ENCODE data around the gene SNAP25.

The SNAP25 gene

GRCh38 chr20:10216146-10216791, 2.4 kb upstream of the SNAP25 start:
- Histone ChIP-seq H3K27me3 (ENCODE audit: control insufficient read depth, insufficient read depth, low read length) (peaks cover 39% of the 10 kb centered on the region), H3K36me3 (ENCODE audit: control insufficient read depth, insufficient read depth, low read length) (no peaks in the 10 kb centered on the region), H3K4me1 (ENCODE audit: control insufficient read depth, insufficient read depth, low read length) (peaks cover 11% of the 10 kb centered on the region), H3K4me3 (ENCODE audit: low read depth, low read length) (no peak overlapping the region; the same call in 1 of the 2 replicates), H3K9ac (ENCODE audit: low read depth, low read length) (no peak overlapping the region), H3K9me3 (ENCODE audit: control insufficient read depth, insufficient read depth, low read length) (no peaks in the 10 kb centered on the region), H3K27ac (ENCODE audit: low read depth, low read length) (no peak overlapping the region)

- Histone ChIP-seq H3K9ac (ENCODE audit: low read depth, low read length) (peak overlapping the region; percentile 52), H3K27me3 (ENCODE audit: control insufficient read depth, insufficient read depth, low read length) (peaks cover 39% of the 10 kb centered on the region), H3K4me3 (ENCODE audit: low read depth, low read length) (peak overlapping the region; percentile 68), H3K27ac (ENCODE audit: low read depth, low read length) (peak overlapping the region; percentile 21), H3K36me3 (ENCODE audit: control insufficient read depth, insufficient read depth, low read length) (no peaks in the 10 kb centered on the region), H3K4me1 (ENCODE audit: control insufficient read depth, insufficient read depth, low read length) (peaks cover 11% of the 10 kb centered on the region), H3K9me3 (ENCODE audit: control insufficient read depth, insufficient read depth, low read length) (no peaks in the 10 kb centered on the region)
These were observed 764 bp upstream of the SNAP25 start for GRCh38 chr20:10217721-10218410.

GRCh38 chr20:10219452-10219791, 792 bp downstream of the SNAP25 start:
- Histone ChIP-seq H3K9ac (ENCODE audit: low read depth, low read length) (no peak overlapping the region), H3K9me3 (ENCODE audit: control insufficient read depth, insufficient read depth, low read length) (no peaks in the 10 kb centered on the region), H3K36me3 (ENCODE audit: control insufficient read depth, insufficient read depth, low read length) (no peaks in the 10 kb centered on the region), H3K27ac (ENCODE audit: low read depth, low read length) (no peak overlapping the region), H3K27me3 (ENCODE audit: control insufficient read depth, insufficient read depth, low read length) (peaks cover 39% of the 10 kb centered on the region), H3K4me3 (ENCODE audit: low read depth, low read length) (peak overlapping the region; percentile 86), H3K4me1 (ENCODE audit: control insufficient read depth, insufficient read depth, low read length) (peaks cover 11% of the 10 kb centered on the region)

- no peak overlapping the region for H3K27ac ChIP-seq (ENCODE audit: low read depth, low read length)
These were observed 1.5 kb downstream of the SNAP25 start for GRCh38 chr20:10219993-10220750.

GRCh38 chr20:10221021-10221420, 2.4 kb downstream of the SNAP25 start:
- Histone ChIP-seq H3K4me3 (ENCODE audit: low read depth, low read length) (no peak overlapping the region), H3K27me3 (ENCODE audit: control insufficient read depth, insufficient read depth, low read length) (peaks cover 31% of the 10 kb centered on the region), H3K9me3 (ENCODE audit: control insufficient read depth, insufficient read depth, low read length) (no peaks in the 10 kb centered on the region), H3K27ac (ENCODE audit: low read depth, low read length) (no peak overlapping the region), H3K4me1 (ENCODE audit: control insufficient read depth, insufficient read depth, low read length) (peaks cover 18% of the 10 kb centered on the region), H3K9ac (ENCODE audit: low read depth, low read length) (no peak overlapping the region), H3K36me3 (ENCODE audit: control insufficient read depth, insufficient read depth, low read length) (no peaks in the 10 kb centered on the region)

More at GRCh38 chr20:10219993-10220750, 1.5 kb downstream of the SNAP25 start:
- Histone ChIP-seq H3K9me3 (ENCODE audit: control insufficient read depth, insufficient read depth, low read length) (no peaks in the 10 kb centered on the region), H3K9ac (ENCODE audit: low read depth, low read length) (no peak overlapping the region), H3K4me1 (ENCODE audit: control insufficient read depth, insufficient read depth, low read length) (peaks cover 14% of the 10 kb centered on the region), H3K36me3 (ENCODE audit: control insufficient read depth, insufficient read depth, low read length) (no peaks in the 10 kb centered on the region), H3K27me3 (ENCODE audit: control insufficient read depth, insufficient read depth, low read length) (peaks cover 39% of the 10 kb centered on the region), H3K4me3 (ENCODE audit: low read depth, low read length) (no peak overlapping the region)

GRCh38 chr20:10225439-10226060, 6.9 kb downstream of the SNAP25 start:
- Histone ChIP-seq H3K27ac (ENCODE audit: low read depth, low read length) (no peak overlapping the region), H3K36me3 (ENCODE audit: control insufficient read depth, insufficient read depth, low read length) (no peaks in the 10 kb centered on the region), H3K4me3 (ENCODE audit: low read depth, low read length) (no peak overlapping the region), H3K9ac (ENCODE audit: low read depth, low read length) (no peak overlapping the region), H3K27me3 (ENCODE audit: control insufficient read depth, insufficient read depth, low read length) (peaks cover 1% of the 10 kb centered on the region; the same call in 1 of the 2 replicates), H3K9me3 (ENCODE audit: control insufficient read depth, insufficient read depth, low read length) (no peaks in the 10 kb centered on the region), H3K4me1 (ENCODE audit: control insufficient read depth, insufficient read depth, low read length) (peaks cover 22% of the 10 kb centered on the region)

- H3K4me3 ChIP-seq (ENCODE audit: low read depth, low read length) = no peak overlapping the region
- no peaks in the 10 kb centered on the region for H3K27me3 ChIP-seq (ENCODE audit: control insufficient read depth, insufficient read depth, low read length)
- H3K27ac ChIP-seq (ENCODE audit: low read depth, low read length) = no peak overlapping the region
- no peaks in the 10 kb centered on the region for H3K9me3 ChIP-seq (ENCODE audit: control insufficient read depth, insufficient read depth, low read length)
- H3K9ac ChIP-seq (ENCODE audit: low read depth, low read length) = no peak overlapping the region
- H3K4me1 ChIP-seq (ENCODE audit: control insufficient read depth, insufficient read depth, low read length) = peaks cover 22% of the 10 kb centered on the region
- H3K36me3 ChIP-seq (ENCODE audit: control insufficient read depth, insufficient read depth, low read length) = no peaks in the 10 kb centered on the region
These were observed 9.7 kb downstream of the SNAP25 start for GRCh38 chr20:10228330-10228729.

GRCh38 chr20:10231290-10231689, 12.7 kb downstream of the SNAP25 start:
- Histone ChIP-seq H3K9me3 (ENCODE audit: control insufficient read depth, insufficient read depth, low read length) (no peaks in the 10 kb centered on the region), H3K36me3 (ENCODE audit: control insufficient read depth, insufficient read depth, low read length) (no peaks in the 10 kb centered on the region), H3K9ac (ENCODE audit: low read depth, low read length) (no peak overlapping the region), H3K4me1 (ENCODE audit: control insufficient read depth, insufficient read depth, low read length) (peaks cover 13% of the 10 kb centered on the region), H3K4me3 (ENCODE audit: low read depth, low read length) (no peak overlapping the region), H3K27me3 (ENCODE audit: control insufficient read depth, insufficient read depth, low read length) (no peaks in the 10 kb centered on the region), H3K27ac (ENCODE audit: low read depth, low read length) (no peak overlapping the region)

- Histone ChIP-seq H3K4me3 (ENCODE audit: low read depth, low read length) (no peak overlapping the region), H3K27me3 (ENCODE audit: control insufficient read depth, insufficient read depth, low read length) (no peaks in the 10 kb centered on the region), H3K36me3 (ENCODE audit: control insufficient read depth, insufficient read depth, low read length) (no peaks in the 10 kb centered on the region), H3K4me1 (ENCODE audit: control insufficient read depth, insufficient read depth, low read length) (peaks cover 7% of the 10 kb centered on the region; the same call in 1 of the 2 replicates), H3K9me3 (ENCODE audit: control insufficient read depth, insufficient read depth, low read length) (no peaks in the 10 kb centered on the region), H3K9ac (ENCODE audit: low read depth, low read length) (no peak overlapping the region), H3K27ac (ENCODE audit: low read depth, low read length) (no peak overlapping the region)
These were observed 18.2 kb downstream of the SNAP25 start for GRCh38 chr20:10236540-10237533.

- H3K9me3 ChIP-seq (ENCODE audit: control insufficient read depth, insufficient read depth, low read length) = no peaks in the 10 kb centered on the region
- peaks cover 7% of the 10 kb centered on the region; the same call in 1 of the 2 replicates for H3K4me1 ChIP-seq (ENCODE audit: control insufficient read depth, insufficient read depth, low read length)
- no peaks in the 10 kb centered on the region for H3K36me3 ChIP-seq (ENCODE audit: control insufficient read depth, insufficient read depth, low read length)
- H3K27ac ChIP-seq (ENCODE audit: low read depth, low read length) = no peak overlapping the region
- H3K27me3 ChIP-seq (ENCODE audit: control insufficient read depth, insufficient read depth, low read length) = no peaks in the 10 kb centered on the region
- H3K4me3 ChIP-seq (ENCODE audit: low read depth, low read length) = no peak overlapping the region
- H3K9ac ChIP-seq (ENCODE audit: low read depth, low read length) = no peak overlapping the region
These were observed 21.3 kb downstream of the SNAP25 start for GRCh38 chr20:10239954-10240353.
